Spleen (tissue), 7 donors: ENCODE data around the gene LETMD1.

Experiments used
- POLR2A ChIP-seq, 3 donors: fragments of 450-650 bp; IDR thresholded peaks; one replicate each; pipeline ENCODE4 v1.5.1; 2017; ENCODE audit warnings: antibody characterized with exemption in 3 of 3, mild to moderate bottlenecking in 1 of 3
- POLR2AphosphoS5 ChIP-seq, 3 donors: sonication (generic); formaldehyde crosslinking; IDR thresholded peaks; one replicate each; pipeline ENCODE4 v1.5.1; 2017; ENCODE audit warnings: antibody characterized with exemption in 3 of 3
- TF ChIP-seq, protein P1 (sequence below), 11 experiments: fragments of 200-600 bp in 7 of 11; fragments of 450-650 bp in 4 of 11; sonication (generic) in 4 of 11; IDR thresholded peaks in 8 of 11; conservative IDR thresholded peaks in 3 of 11; 1 replicate in 7 of 11; 2 replicates in 4 of 11; pipeline versions ENCODE4 v1.4.0 to v1.8.0; 2016 to 2021; ENCODE audit warnings: antibody characterized with exemption in 11 of 11, inconsistent platforms in 4 of 11, mild to moderate bottlenecking in 1 of 11
- donor health status: DM: no; HTN: no; CAD: no; lungs with moderate emphysema.
- donor health status: DM: no; HTN: no; CAD: no.
- donor health status: DM: no; HTN: no; CAD: no.

GRCh38 chr12:51065530-51065929, 17.4 kb downstream of the LETMD1 start:
- TF ChIP-seq POLR2A (IDR thresholded peaks at IDR 0.05) = no peak
- TF ChIP-seq, protein P1, sequence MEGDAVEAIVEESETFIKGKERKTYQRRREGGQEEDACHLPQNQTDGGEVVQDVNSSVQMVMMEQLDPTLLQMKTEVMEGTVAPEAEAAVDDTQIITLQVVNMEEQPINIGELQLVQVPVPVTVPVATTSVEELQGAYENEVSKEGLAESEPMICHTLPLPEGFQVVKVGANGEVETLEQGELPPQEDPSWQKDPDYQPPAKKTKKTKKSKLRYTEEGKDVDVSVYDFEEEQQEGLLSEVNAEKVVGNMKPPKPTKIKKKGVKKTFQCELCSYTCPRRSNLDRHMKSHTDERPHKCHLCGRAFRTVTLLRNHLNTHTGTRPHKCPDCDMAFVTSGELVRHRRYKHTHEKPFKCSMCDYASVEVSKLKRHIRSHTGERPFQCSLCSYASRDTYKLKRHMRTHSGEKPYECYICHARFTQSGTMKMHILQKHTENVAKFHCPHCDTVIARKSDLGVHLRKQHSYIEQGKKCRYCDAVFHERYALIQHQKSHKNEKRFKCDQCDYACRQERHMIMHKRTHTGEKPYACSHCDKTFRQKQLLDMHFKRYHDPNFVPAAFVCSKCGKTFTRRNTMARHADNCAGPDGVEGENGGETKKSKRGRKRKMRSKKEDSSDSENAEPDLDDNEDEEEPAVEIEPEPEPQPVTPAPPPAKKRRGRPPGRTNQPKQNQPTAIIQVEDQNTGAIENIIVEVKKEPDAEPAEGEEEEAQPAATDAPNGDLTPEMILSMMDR (IDR thresholded peaks at IDR 0.05 in 8 of 11, conservative IDR thresholded peaks at IDR 0.05 in 3 of 11) = no peak
- no peak for TF ChIP-seq POLR2AphosphoS5 (IDR thresholded peaks at IDR 0.05)
